ENCODE results near the gene TBCD. TPM values are rescaled to one million over a fixed set of nuclear protein-coding genes. Genes with fewer than 3 reads are reported as not detected.
A peak's percentile ranks its signal among the peaks of the same experiment; 100 is the strongest.

The TBCD gene
- total RNA-seq, 1 donor from 2014 or later, result 118 TPM

- H3K36me3 Mint-ChIP-seq (ENCODE audit: unreplicated experiment), result peaks cover 7% of the 10 kb centered on the region
- H3K27ac Mint-ChIP-seq (ENCODE audit: unreplicated experiment), result peak overlapping the region; percentile 48
- H3K4me1 Mint-ChIP-seq (ENCODE audit: low read depth, unreplicated experiment), result peaks cover 44% of the 10 kb centered on the region
- H3K4me3 Mint-ChIP-seq (ENCODE audit: unreplicated experiment), result no peak overlapping the region
- peaks cover 15% of the 10 kb centered on the region for H3K27me3 Mint-ChIP-seq (ENCODE audit: unreplicated experiment)
- no peak for DNase-seq
- H3K9me3 Mint-ChIP-seq (ENCODE audit: unreplicated experiment), result peaks cover 12% of the 10 kb centered on the region
- TF ChIP-seq, protein P1, sequence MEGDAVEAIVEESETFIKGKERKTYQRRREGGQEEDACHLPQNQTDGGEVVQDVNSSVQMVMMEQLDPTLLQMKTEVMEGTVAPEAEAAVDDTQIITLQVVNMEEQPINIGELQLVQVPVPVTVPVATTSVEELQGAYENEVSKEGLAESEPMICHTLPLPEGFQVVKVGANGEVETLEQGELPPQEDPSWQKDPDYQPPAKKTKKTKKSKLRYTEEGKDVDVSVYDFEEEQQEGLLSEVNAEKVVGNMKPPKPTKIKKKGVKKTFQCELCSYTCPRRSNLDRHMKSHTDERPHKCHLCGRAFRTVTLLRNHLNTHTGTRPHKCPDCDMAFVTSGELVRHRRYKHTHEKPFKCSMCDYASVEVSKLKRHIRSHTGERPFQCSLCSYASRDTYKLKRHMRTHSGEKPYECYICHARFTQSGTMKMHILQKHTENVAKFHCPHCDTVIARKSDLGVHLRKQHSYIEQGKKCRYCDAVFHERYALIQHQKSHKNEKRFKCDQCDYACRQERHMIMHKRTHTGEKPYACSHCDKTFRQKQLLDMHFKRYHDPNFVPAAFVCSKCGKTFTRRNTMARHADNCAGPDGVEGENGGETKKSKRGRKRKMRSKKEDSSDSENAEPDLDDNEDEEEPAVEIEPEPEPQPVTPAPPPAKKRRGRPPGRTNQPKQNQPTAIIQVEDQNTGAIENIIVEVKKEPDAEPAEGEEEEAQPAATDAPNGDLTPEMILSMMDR (IDR thresholded peaks at IDR 0.05; ENCODE audit: partially characterized antibody, unreplicated experiment), result no peak
Measured at GRCh38 chr17:82868715-82869131, 116.9 kb downstream of the TBCD start.

DNA sequence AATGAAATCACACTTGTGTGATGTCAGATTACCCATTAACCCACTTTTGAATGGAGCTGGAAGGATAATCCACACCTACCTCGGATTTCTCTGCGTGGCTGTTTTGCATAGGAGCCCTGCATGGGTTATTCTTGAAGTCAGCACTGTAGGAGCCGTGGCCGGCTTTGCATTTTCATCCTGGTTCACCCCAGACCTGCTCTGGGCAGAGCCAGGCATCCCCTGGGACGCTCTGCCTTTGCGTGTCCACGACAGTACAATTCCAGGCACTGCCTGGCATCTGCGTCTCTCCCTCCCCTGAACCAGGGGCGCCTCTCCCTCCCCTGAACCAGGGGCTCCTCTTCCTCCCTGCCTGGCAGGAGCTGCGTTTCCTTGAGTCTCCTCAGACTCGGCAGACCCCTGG lies 117.7 kb downstream of the TBCD start:
- H3K27me3 Mint-ChIP-seq (ENCODE audit: unreplicated experiment), result peaks cover 10% of the 10 kb centered on the region
- H3K4me1 Mint-ChIP-seq (ENCODE audit: low read depth, unreplicated experiment), result peaks cover 36% of the 10 kb centered on the region
- H3K27ac Mint-ChIP-seq (ENCODE audit: unreplicated experiment), result no peak overlapping the region
- no peak for DNase-seq
- TF ChIP-seq, protein P1 (IDR thresholded peaks at IDR 0.05; ENCODE audit: partially characterized antibody, unreplicated experiment), result no peak
- no peak overlapping the region for H3K4me3 Mint-ChIP-seq (ENCODE audit: unreplicated experiment)
- peaks cover 10% of the 10 kb centered on the region for H3K9me3 Mint-ChIP-seq (ENCODE audit: unreplicated experiment)
- peaks cover 7% of the 10 kb centered on the region for H3K36me3 Mint-ChIP-seq (ENCODE audit: unreplicated experiment)

DNA sequence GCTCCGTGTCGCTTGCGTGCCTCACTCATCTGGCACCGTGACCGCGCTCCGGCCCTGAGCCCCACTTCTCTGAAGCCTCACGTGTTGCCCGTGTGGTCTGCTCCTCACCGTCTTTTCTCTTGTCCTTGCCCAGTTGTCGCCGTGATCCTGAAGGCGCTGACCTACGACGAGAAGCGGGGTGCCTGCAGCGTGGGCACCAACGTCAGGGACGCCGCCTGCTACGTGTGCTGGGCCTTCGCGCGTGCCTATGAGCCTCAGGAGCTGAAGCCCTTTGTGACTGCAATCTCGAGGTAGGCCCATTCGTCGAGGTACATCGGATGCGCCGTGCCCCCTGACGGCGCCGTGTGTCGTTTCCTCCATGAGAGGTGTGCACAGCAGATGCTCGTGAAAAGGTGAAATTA lies 118.2 kb downstream of the TBCD start:
- Mint-ChIP-seq H3K27me3 (ENCODE audit: unreplicated experiment) (peaks cover 10% of the 10 kb centered on the region), H3K27ac (ENCODE audit: unreplicated experiment) (no peak overlapping the region), H3K9me3 (ENCODE audit: unreplicated experiment) (peaks cover 10% of the 10 kb centered on the region), H3K36me3 (ENCODE audit: unreplicated experiment) (peaks cover 7% of the 10 kb centered on the region), H3K4me3 (ENCODE audit: unreplicated experiment) (no peak overlapping the region), H3K4me1 (ENCODE audit: low read depth, unreplicated experiment) (peaks cover 36% of the 10 kb centered on the region)
- TF ChIP-seq, protein P1 (IDR thresholded peaks at IDR 0.05; ENCODE audit: partially characterized antibody, unreplicated experiment), result no peak
- no peak for DNase-seq

GRCh38 chr17:82870541-82870940 lies 118.7 kb downstream of the TBCD start:
- H3K9me3 Mint-ChIP-seq (ENCODE audit: unreplicated experiment), result peaks cover 10% of the 10 kb centered on the region
- peak overlapping the region; percentile 17 for H3K27ac Mint-ChIP-seq (ENCODE audit: unreplicated experiment)
- H3K36me3 Mint-ChIP-seq (ENCODE audit: unreplicated experiment), result peaks cover 7% of the 10 kb centered on the region
- peaks cover 33% of the 10 kb centered on the region for H3K4me1 Mint-ChIP-seq (ENCODE audit: low read depth, unreplicated experiment)
- peaks cover 10% of the 10 kb centered on the region for H3K27me3 Mint-ChIP-seq (ENCODE audit: unreplicated experiment)
- no peak for DNase-seq
- H3K4me3 Mint-ChIP-seq (ENCODE audit: unreplicated experiment), result no peak overlapping the region
- TF ChIP-seq, protein P1 (IDR thresholded peaks at IDR 0.05; ENCODE audit: partially characterized antibody, unreplicated experiment), result no peak

DNA sequence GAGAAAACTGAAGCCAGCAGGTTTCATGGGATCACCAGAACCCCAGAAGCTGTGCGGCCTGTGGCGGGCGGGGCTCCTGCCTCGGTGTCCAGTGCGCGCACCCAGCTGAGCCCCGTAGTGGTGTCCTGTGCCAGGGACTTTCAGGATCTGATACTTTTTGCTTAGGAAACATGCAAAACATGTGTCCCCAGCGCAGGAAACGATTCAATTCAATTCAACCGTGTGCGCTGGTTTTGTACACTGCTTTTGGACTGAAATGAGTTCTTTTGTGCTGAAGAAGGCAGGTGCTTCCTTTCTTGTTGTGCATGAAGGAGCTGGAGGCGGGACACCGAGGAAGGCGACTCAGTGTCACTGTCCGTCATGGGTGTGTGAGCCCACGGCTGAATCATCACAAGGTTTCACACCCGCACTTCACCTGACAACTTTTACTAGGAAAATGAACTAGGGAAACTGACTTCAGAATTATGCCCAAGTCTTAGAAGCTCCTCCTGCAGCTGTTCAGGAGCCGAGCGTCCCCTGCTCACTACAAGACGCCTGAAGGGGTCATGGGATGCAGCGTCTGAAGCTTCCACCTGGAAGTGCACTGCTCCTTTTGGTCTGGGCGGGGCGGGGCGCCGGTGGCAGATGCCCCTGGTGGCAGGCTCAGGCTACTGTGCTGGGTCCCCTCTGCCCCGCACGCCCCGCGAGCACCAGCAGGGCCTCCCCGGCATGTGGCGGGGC lies 119.4 kb downstream of the TBCD start:
- Mint-ChIP-seq H3K4me1 (ENCODE audit: low read depth, unreplicated experiment) (peaks cover 29% of the 10 kb centered on the region), H3K27ac (ENCODE audit: unreplicated experiment) (no peak overlapping the region), H3K4me3 (ENCODE audit: unreplicated experiment) (no peak overlapping the region), H3K9me3 (ENCODE audit: unreplicated experiment) (peaks cover 5% of the 10 kb centered on the region), H3K36me3 (ENCODE audit: unreplicated experiment) (peaks cover 7% of the 10 kb centered on the region), H3K27me3 (ENCODE audit: unreplicated experiment) (peaks cover 6% of the 10 kb centered on the region)
- TF ChIP-seq, protein P1 (IDR thresholded peaks at IDR 0.05; ENCODE audit: partially characterized antibody, unreplicated experiment), result no peak
- DNase-seq, result no peak

Data from glutamatergic neuron (in vitro differentiated cells).